T-helper 9 cell (primary cell): ENCODE data around the gene MDM1.
A peak's percentile ranks its signal among the peaks of the same experiment; 100 is the strongest.

Experiments used
- DNase-seq: peaks from one replicate; pipeline ENCODE4 v3.0.0-alpha.2; 2020

MDM1 gene

DNA sequence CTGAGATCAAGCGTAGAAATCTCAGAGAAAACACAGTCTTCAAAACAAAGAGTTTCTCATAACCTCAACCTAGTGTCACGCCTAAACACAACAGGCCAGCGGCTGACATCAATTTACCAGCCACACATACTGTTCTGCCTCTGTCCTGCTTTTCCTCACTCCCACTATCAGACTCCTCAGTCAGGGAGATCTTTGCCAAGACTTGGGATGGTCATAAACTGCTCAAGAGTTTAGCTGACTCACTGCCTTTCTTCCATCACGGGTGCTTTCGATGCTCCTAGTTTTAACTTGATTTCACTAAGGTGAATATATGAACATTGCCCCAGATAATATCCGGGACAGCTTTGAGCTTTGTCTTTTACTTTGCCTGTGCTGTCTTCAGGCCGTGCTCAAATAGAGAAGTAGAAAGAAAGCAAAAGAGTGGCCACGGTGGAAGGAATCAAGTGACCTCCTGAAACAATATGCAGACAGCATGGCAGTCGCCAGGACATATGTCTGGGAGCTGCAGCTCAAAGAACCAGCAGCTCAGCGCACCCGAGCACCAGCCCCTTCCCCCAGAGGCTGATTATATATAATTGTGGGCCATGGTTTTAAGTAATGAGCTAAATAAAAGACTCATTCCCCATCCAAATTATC is 12.1 kb downstream of the MDM1 start:
- no peak for DNase-seq

DNA sequence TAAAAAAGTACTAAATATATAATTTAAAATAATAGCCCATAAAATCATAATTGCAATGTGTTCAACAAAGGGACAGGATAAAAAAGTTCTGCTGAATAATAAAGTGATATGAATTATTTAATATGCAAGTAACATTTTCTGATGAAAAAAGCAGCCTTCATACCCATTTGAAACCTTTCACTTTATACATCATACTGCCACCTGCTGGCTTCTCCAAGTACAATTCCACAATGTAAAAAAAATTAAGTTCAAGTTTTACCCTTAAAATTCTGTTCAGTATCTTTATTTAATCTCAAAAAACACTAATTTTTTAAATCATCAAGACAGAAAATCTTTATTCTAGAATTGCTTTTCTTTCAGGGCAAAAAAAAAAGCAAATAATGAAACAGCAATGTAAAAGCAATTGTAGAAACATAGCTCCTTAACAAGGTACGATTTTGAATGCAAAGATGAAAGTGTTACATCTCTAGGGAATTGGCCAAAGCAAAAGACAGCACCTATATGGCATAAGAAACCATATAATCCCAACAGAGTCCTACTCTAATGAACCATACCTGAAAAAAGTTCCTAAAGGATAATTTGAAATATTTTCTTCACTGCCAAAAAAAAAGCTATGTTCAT is 15.0 kb downstream of the MDM1 start:
- peak; percentile 30 for DNase-seq

GRCh38 chr12:68310370-68310769 is 21.8 kb downstream of the MDM1 start:
- DNase-seq: no peak

GRCh38 chr12:68306564-68306963 is 25.6 kb downstream of the MDM1 start:
- DNase-seq: no peak

DNA sequence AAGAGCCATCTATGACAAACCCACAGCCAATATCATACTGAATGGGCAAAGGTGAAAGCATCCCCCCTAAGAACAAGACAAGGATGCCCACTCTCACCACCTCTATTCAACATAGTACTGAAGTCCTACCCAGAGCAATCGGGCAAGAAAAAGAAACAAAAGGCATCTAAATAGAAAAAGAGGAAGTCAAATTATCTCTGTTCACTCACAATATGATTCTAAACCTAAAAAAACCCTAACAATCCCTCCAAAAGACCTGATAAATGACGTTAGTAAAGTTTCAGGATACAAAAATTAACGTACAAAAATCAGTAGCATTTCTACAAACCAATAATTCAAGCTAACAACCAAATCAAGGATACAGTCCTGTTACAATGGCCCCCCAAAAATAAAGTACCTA is 26.9 kb downstream of the MDM1 start:
- no peak for DNase-seq

GRCh38 chr12:68304626-68305025 is 27.5 kb downstream of the MDM1 start:
- no peak for DNase-seq

GRCh38 chr12:68303850-68304249 is 28.3 kb downstream of the MDM1 start:
- no peak for DNase-seq

DNA sequence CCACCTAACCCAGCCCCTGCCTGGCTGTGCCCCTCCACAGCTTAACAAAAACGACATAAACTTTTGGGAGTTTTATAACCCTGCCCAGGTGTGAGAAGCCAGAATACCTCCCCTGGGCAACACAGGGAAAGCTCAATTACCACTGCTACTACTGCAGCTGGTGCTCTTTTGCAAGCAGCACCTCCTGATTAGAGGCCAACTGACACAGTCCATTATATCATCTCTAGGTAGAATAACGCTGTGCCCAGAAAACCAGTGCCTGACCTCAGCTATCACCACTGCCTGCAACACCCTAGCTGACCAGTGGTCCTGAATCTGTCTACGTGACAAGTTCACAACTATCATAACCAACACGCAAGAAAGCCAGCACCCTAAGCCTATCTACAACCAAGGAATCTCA is 34.2 kb downstream of the MDM1 start:
- DNase-seq: no peak

GRCh38 chr12:68294251-68294650 is 37.9 kb downstream of the MDM1 start:
- DNase-seq: no peak

- no peak for DNase-seq
These were observed 38.8 kb downstream of the MDM1 start for GRCh38 chr12:68293347-68293746.

- DNase-seq: no peak
These were observed 39.8 kb downstream of the MDM1 start for GRCh38 chr12:68292151-68292943.

DNA sequence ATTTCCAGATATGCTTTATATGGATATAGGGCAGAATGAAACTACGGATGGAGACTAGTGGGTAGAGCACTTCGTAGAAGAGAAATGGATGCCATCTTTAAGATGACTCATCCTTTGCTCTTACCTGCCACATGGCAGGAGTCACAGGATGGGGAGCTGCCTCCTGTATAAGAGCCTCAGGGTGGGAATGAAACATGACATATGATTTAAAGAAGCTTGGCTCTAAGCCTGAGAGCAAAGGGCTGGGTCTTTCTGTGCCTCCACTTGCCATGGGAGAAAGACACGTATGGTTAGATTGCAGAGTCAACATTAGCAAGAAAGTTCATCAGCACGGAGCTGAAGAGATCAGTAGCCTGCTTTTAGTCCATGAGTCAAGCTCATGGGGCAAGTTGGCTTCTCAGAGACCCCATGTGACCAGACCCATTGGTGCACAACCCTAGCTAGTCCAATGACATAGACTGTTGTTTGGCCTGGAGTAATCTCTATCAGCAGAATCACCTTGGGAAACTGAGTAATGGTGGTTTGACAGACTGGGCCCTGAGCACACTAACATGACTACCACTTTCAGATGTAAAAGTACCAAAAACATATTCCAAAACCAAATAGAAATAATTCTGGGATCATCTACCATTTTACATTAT is 40.6 kb downstream of the MDM1 start:
- no peak for DNase-seq

DNA sequence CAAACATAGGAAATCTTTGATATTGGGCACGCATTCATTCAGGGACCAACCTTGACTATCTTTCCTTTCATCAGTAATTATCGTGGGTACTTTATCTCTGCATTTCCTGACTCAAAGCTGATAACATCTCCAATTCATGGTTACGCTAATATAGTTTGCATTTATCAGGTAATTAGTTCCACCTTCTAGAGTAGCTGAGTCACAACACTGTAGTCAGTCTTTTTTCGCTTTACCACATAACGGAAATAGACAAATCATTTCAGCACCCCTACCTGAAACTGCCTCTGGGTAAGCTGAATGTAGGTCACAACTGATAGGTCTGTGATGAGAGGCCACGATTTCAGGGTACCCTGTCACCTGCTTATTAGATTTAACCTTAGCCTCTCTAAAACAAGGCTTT is 42.0 kb downstream of the MDM1 start:
- DNase-seq: no peak

GRCh38 chr12:68287106-68287505 is 45.1 kb downstream of the MDM1 start:
- no peak for DNase-seq

GRCh38 chr12:68286396-68286795 is 45.8 kb downstream of the MDM1 start:
- no peak for DNase-seq

GRCh38 chr12:68285541-68285940 is 46.6 kb downstream of the MDM1 start:
- DNase-seq: no peak

- DNase-seq: no peak
These were observed 50.7 kb downstream of the MDM1 start for GRCh38 chr12:68281322-68282077.

GRCh38 chr12:68280240-68280639 is 51.9 kb downstream of the MDM1 start:
- DNase-seq: no peak

- DNase-seq: no peak
These were observed 52.7 kb downstream of the MDM1 start for GRCh38 chr12:68279227-68280054.

DNA sequence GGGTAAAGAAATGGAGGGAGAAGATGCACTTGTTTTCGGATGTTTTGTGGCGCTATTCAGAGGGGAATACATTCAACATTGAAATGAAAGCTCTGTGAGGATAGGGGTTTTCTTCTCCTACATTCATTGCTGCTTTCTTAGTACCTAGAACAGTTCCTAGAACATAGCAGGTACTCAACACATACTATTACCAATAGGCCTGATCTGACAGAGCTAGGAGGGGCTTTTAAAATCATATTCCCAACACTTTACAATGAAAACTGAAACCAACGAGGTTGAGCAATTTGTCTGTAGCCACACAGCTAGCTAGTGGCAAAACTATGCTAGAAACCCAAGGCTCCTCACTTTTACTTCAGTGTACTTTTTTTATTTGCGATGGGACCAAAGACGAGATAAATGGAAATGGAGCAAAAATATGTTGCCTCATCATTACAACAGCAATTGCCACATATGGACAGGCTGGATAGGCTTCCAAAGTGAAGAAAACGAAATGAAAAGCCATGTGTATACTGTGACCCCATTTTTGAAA is 55.7 kb downstream of the MDM1 start:
- no peak for DNase-seq

DNA sequence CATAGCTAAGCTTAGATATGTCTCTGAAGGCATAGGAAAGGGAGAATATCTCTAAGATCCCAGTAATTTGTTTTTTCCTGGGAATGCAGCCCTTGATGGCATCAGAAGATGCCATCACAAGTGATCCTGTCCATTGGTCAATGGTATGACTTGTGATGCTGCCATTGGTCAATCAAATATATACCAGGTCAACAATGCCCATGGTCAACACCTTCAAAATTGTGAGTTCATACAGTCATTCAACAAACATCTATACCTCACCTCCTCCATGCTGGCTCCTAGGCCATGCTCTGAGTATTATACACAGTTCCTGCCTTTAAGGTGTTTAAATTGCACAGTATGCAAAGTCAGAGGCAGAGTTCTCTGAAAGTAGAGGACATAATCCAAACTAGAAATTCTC is 59.4 kb downstream of the MDM1 start:
- DNase-seq: no peak

- no peak for DNase-seq
These were observed 60.8 kb downstream of the MDM1 start for GRCh38 chr12:68271346-68271745.
